ENCODE measurements around the gene MRPS11. TPM values are rescaled to one million over a fixed set of nuclear protein-coding genes. Genes with fewer than 3 reads are reported as not detected.
A peak's percentile ranks its signal among the peaks of the same experiment; 100 is the strongest.

The MRPS11 gene
- total and polyA plus RNA-seq, 2 of the 8 experiments (the other 6 are each of a cell fraction or from before 2014, with no cell fraction given), result 41.4 to 59.2 TPM

DNA sequence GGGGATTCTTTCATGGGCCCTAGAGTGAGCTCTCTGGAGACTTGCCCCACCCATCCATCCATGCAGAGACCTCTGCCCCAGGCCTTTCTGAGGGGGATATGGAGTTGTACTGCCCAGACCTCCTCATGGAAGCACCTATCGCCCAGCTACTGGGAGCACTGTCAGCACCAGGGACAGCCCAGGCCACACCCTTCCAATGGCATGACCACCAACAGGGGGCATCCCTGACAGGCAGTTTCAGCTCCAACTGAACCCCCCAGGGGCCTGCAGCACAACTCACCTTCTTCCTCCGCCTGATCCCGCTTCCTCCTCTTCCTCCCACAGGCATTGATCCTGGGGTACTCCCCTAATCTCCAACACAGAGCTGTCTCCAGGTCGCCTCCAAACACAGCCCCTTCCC, 21.8 kb downstream of the MRPS11 start:
- Histone ChIP-seq H3K79me1 (ENCODE audit: low read depth, low read length) (no peaks in the 10 kb centered on the region), H3K4me2 (ENCODE audit: insufficient read depth in 1 of 2, low read depth in 2 of 2, low read length in 2 of 2) (no peak overlapping the region), H4K8ac (ENCODE audit: extremely low read depth, insufficient read depth, low read length) (no peak overlapping the region; the same call in 1 of the 2 replicates), H3K56ac (replicated peaks; ENCODE audit: insufficient read length, low read depth, low read length) (no peak overlapping the region), H3K9ac (replicated peaks in 1 of 4; ENCODE audit: extremely low read depth in 1 of 4, low read depth in 3 of 4, low read length in 3 of 4) (no peak overlapping the region), H2AFZ (ENCODE audit: low read length) (no peak overlapping the region), H3K27me3 (replicated peaks in 1 of 4; ENCODE audit: control insufficient read depth in 3 of 4, extremely low read depth in 1 of 4, insufficient read depth in 3 of 4, low read length in 3 of 4) (no peaks in the 10 kb centered on the region; a peak in 1 of 7 replicates), H2BK120ac (replicated peaks; ENCODE audit: low read depth, low read length) (no peak overlapping the region), H3K4ac (replicated peaks; ENCODE audit: insufficient read length, low read depth, low read length) (no peak overlapping the region), H3K4me3 (ENCODE audit: extremely low read depth in 1 of 4, insufficient read depth in 2 of 4, low read depth in 3 of 4, low read length in 4 of 4) (no peak overlapping the region), H3K36me3 (ENCODE audit: control insufficient read depth in 2 of 4, insufficient read depth in 4 of 4, low read length in 3 of 4) (no peaks in the 10 kb centered on the region), H3K18ac (ENCODE audit: extremely low read depth, low read length) (no peak overlapping the region), H3K23me2 (ENCODE audit: low read depth, low read length) (no peaks in the 10 kb centered on the region), H3K9me3 (ENCODE audit: insufficient read depth in 2 of 2, low read depth in 1 of 2, low read length in 1 of 2) (no peaks in the 10 kb centered on the region), H3K4me1 (replicated peaks in 1 of 4; ENCODE audit: control insufficient read depth in 3 of 4, insufficient read depth in 4 of 4, low read length in 3 of 4) (peaks cover 0 to 21% (median 8%) of the 10 kb centered on the region in 4 experiments; a peak in 6 of 7 replicates), H2AK5ac (ENCODE audit: low read depth, low read length) (no peak overlapping the region), H3K23ac (ENCODE audit: insufficient read length) (no peak overlapping the region), H4K5ac (ENCODE audit: insufficient read length, low read depth, low read length) (no peak overlapping the region), H2BK20ac (ENCODE audit: low read length) (no peak overlapping the region), H4K20me1 (replicated peaks in 1 of 2; ENCODE audit: control insufficient read depth in 1 of 2, insufficient read depth in 2 of 2, low read length in 2 of 2) (no peaks in the 10 kb centered on the region), H2BK15ac (ENCODE audit: low read length) (no peak overlapping the region), H3K14ac (ENCODE audit: insufficient read length) (no peak overlapping the region), H2BK12ac (ENCODE audit: low read depth, low read length) (0 out of 2 replicates have a peak overlapping the region, but pooled peaks have one; percentile 27), H3K79me2 (ENCODE audit: control insufficient read depth in 1 of 2, insufficient read depth in 2 of 2, low read length in 2 of 2) (no peaks in the 10 kb centered on the region), H3K27ac (ENCODE audit: low read depth, low read length) (no peak overlapping the region), H4K91ac (replicated peaks; ENCODE audit: insufficient read length, low read length) (no peak overlapping the region), H2BK5ac (ENCODE audit: low read depth, low read length) (0 out of 2 replicates have a peak overlapping the region, but pooled peaks have one; percentile 24)
- no peak for FAIRE-seq
- ChIA-PET CTCF (ENCODE audit: partially characterized antibody) (interaction anchor here (0.6 to 4.5 kb wide), 19 partner anchors 9 to 356 kb away, joined by 3 to 41 read pairs (median 4); partner anchors contain the start of gene MRPS11), POLR2A (ENCODE audit: partially characterized antibody) (interaction anchor here (0.8 to 2.2 kb wide), 4 partner anchors 10 to 126 kb away, joined by 3 to 7 read pairs (median 4); no protein-coding TSS in a partner anchor)
- 80% methylated on average over 4 of the region's 4 CpGs; no CpG with 5 or more reads in 1 of the 2 experiments for WGBS, 2 experiments (ENCODE audit: extremely low coverage in 1 of 2, insufficient coverage in 1 of 2, insufficient read length in 1 of 2, insufficient replicate concordance in 2 of 2, low coverage in 1 of 2, low lambda C conversion rate in 2 of 2, missing lambda C conversion rate in 1 of 2)
- DNase-seq (ENCODE audit: low read depth in 1 of 2, low spot score in 2 of 2), result peak in 1 of 2 experiments; percentile 57

Measured in H1 (cell line).